HUES6 (cell line): Measurements from ENCODE around the gene INAFM1.
"Not testable (repeated sequence)": the region's sequence is repeated elsewhere in the genome, so short reads cannot be mapped to it uniquely, and the experiment has no call there.

ENCODE experiments used
- H3K27ac ChIP-seq: 2 replicates; pipeline ENCODE4 v1.7.0; 2013; ENCODE audit warnings: low read depth, mild to moderate bottlenecking, low read length, inconsistent platforms
- H3K27me3 ChIP-seq: 2 replicates; pipeline ENCODE4 v1.6.1; 2013; ENCODE audit warnings: low read length; ENCODE audit not compliant: control insufficient read depth, insufficient read depth
- H3K36me3 ChIP-seq: 2 replicates; pipeline ENCODE4 v1.6.1; 2013; ENCODE audit warnings: low read length; ENCODE audit not compliant: control insufficient read depth, insufficient read depth
- H3K4me1 ChIP-seq: 2 replicates; pipeline ENCODE4 v1.6.1; 2013; ENCODE audit warnings: low read length; ENCODE audit not compliant: control insufficient read depth, insufficient read depth
- H3K4me3 ChIP-seq: 2 replicates; pipeline ENCODE4 v1.5.1; 2013; ENCODE audit warnings: low read depth, low read length
- H3K9ac ChIP-seq: one replicate; pipeline ENCODE4 v1.6.1; 2013; ENCODE audit warnings: mild to moderate bottlenecking, low read length
- H3K9me3 ChIP-seq: 2 replicates; pipeline ENCODE4 v1.6.1; 2013; ENCODE audit warnings: low read depth, low read length; ENCODE audit not compliant: control insufficient read depth, insufficient read depth

INAFM1 gene

GRCh38 chr19:47243364-47243775 lies 31.3 kb upstream of the INAFM1 start:
- Histone ChIP-seq H3K27ac (no peak overlapping the region), H3K27me3 (peaks cover 44% of the 10 kb centered on the region), H3K9me3 (0 out of 2 replicates have a peak, but pooled peaks cover 4% of the 10 kb centered on the region), H3K9ac (peak overlapping the region; percentile 55), H3K36me3 (no peaks in the 10 kb centered on the region), H3K4me3 (peak overlapping the region; percentile 58), H3K4me1 (peaks cover 17% of the 10 kb centered on the region)

GRCh38 chr19:47243776-47244547 lies 30.7 kb upstream of the INAFM1 start:
- peaks cover 40% of the 10 kb centered on the region for H3K27me3 ChIP-seq
- H3K9me3 ChIP-seq, result 0 out of 2 replicates have a peak, but pooled peaks cover 4% of the 10 kb centered on the region
- peaks cover 17% of the 10 kb centered on the region for H3K4me1 ChIP-seq
- H3K27ac ChIP-seq, result 0 out of 2 replicates have a peak overlapping the region, but pooled peaks have one; percentile 41
- H3K9ac ChIP-seq, result peak overlapping the region; percentile 49
- peak overlapping the region; percentile 58 for H3K4me3 ChIP-seq
- no peaks in the 10 kb centered on the region for H3K36me3 ChIP-seq

- Histone ChIP-seq H3K27me3 (peaks cover 10% of the 10 kb centered on the region), H3K9me3 (0 out of 2 replicates have a peak, but pooled peaks cover 2% of the 10 kb centered on the region), H3K9ac (no peak overlapping the region), H3K4me3 (no peak overlapping the region), H3K36me3 (no peaks in the 10 kb centered on the region), H3K27ac (no peak overlapping the region), H3K4me1 (peaks cover 7% of the 10 kb centered on the region)
Measured at GRCh38 chr19:47247308-47247990, 27.2 kb upstream of the INAFM1 start.

GRCh38 chr19:47253016-47253415 lies 21.7 kb upstream of the INAFM1 start:
- not testable (repeated sequence) for H3K36me3 ChIP-seq, H3K4me3 ChIP-seq, H3K27ac ChIP-seq, H3K9me3 ChIP-seq, H3K4me1 ChIP-seq, H3K27me3 ChIP-seq
- peak overlapping the region; percentile 10 for H3K9ac ChIP-seq

GRCh38 chr19:47253467-47253881 lies 21.2 kb upstream of the INAFM1 start:
- Histone ChIP-seq H3K4me3 (no peak overlapping the region), H3K27me3 (no peaks in the 10 kb centered on the region), H3K27ac (no peak overlapping the region), H3K4me1 (peaks cover 8% of the 10 kb centered on the region; the same call in 1 of the 2 replicates), H3K36me3 (peaks cover under 1% of the 10 kb centered on the region; the same call in 1 of the 2 replicates), H3K9me3 (no peaks in the 10 kb centered on the region), H3K9ac (peak overlapping the region; percentile 10)

GRCh38 chr19:47253970-47254369 lies 20.7 kb upstream of the INAFM1 start:
- Histone ChIP-seq H3K27me3 (no peaks in the 10 kb centered on the region), H3K27ac (no peak overlapping the region), H3K9me3 (no peaks in the 10 kb centered on the region), H3K4me3 (no peak overlapping the region), H3K9ac (no peak overlapping the region), H3K4me1 (peaks cover 8% of the 10 kb centered on the region; the same call in 1 of the 2 replicates), H3K36me3 (peaks cover 6% of the 10 kb centered on the region)

GRCh38 chr19:47255879-47256692 lies 18.6 kb upstream of the INAFM1 start, which contains the start of gene CCDC9:
Gene CCDC9, plus strand, starts transcription at chr19:47256525. Its CDS starts 1,876 bp downstream, at chr19:47258401.
- Histone ChIP-seq H3K27ac (peak within 1 kb of the TSS; percentile 82), H3K9ac (peak within 1 kb of the TSS; percentile 88), H3K4me1 (0 out of 2 replicates have a peak, but pooled peaks cover 5% of the 10 kb centered on the region), H3K27me3 (no peaks in the 10 kb centered on the region), H3K36me3 (peaks cover 27% of the 10 kb centered on the region), H3K9me3 (no peaks in the 10 kb centered on the region), H3K4me3 (peak within 1 kb of the TSS; percentile 81)

GRCh38 chr19:47256693-47257410 lies 17.8 kb upstream of the INAFM1 start:
- peak overlapping the region; percentile 82 for H3K27ac ChIP-seq
- peak overlapping the region; percentile 88 for H3K9ac ChIP-seq
- H3K27me3 ChIP-seq, result no peaks in the 10 kb centered on the region
- H3K9me3 ChIP-seq, result no peaks in the 10 kb centered on the region
- 0 out of 2 replicates have a peak, but pooled peaks cover 5% of the 10 kb centered on the region for H3K4me1 ChIP-seq
- H3K4me3 ChIP-seq, result peak overlapping the region; percentile 81
- peaks cover 31% of the 10 kb centered on the region for H3K36me3 ChIP-seq

GRCh38 chr19:47257411-47258169 lies 17.1 kb upstream of the INAFM1 start:
- H3K4me1 ChIP-seq, result 0 out of 2 replicates have a peak, but pooled peaks cover 5% of the 10 kb centered on the region
- H3K9ac ChIP-seq, result peak overlapping the region; percentile 75
- H3K27me3 ChIP-seq, result no peaks in the 10 kb centered on the region
- peak overlapping the region; percentile 81 for H3K4me3 ChIP-seq
- peak overlapping the region; percentile 50; the same call in 1 of the 2 replicates for H3K27ac ChIP-seq
- H3K9me3 ChIP-seq, result no peaks in the 10 kb centered on the region
- H3K36me3 ChIP-seq, result peaks cover 37% of the 10 kb centered on the region
